Activated CD4-positive, alpha-beta T cell treated with anti-CD3 and anti-CD28 coated beads, Interleukin-2, amount 50 U/mL, for 24 hours (primary cell): Measurements from ENCODE around the gene WDR1.

Experiments
- DNase-seq, 2 donors: peaks; one replicate each; pipeline ENCODE4 v3.0.0-alpha.2; 2020; ENCODE audit warnings: low read depth in 1 of 2, low spot score in 1 of 2

Gene WDR1

DNA sequence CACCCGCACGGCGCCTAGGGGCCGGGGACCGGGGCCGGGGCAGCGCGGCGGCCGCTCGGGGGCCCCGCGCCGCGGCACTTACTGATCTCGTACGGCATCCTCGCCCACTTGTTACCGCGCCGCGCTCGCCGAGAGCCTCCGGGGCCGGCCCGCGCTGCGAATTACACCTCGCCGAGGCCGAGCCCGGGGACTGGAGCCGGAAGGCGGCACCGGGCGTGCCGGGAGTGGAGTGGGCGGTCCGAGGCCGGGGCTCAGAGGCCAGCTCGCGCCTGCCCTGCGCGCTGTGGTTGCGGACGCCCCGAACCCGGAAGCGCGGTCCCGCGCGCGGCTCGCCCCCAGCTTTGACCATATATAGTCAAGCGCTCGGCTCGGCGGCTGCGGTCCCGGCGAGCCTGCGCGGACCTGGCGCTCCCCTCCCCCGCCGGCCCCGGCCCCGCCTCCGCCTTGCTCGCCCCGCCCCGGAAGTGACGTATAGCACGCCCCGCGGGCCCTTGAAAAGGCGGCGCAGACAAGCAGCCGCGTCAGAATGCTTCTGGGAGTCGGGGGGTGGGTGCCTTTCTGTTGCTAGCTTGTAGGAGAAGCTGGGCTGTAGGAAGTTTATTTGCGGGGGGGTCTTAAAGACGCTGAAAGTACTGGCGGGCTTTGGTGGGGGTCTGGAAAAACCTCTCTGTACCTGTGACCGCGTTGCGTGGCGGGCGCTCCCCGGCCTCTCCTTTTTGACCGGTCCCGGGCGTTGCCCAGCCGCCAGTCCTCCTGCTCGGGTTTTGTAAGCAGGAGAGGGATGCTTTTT lies at the start of gene WDR1:
Gene WDR1 (minus strand): TSS at position 231 of the 790 bp plus-strand sequence. CDS start 133 bp downstream, at position 98.
- DNase-seq = peak; percentile 88 to 91

DNA sequence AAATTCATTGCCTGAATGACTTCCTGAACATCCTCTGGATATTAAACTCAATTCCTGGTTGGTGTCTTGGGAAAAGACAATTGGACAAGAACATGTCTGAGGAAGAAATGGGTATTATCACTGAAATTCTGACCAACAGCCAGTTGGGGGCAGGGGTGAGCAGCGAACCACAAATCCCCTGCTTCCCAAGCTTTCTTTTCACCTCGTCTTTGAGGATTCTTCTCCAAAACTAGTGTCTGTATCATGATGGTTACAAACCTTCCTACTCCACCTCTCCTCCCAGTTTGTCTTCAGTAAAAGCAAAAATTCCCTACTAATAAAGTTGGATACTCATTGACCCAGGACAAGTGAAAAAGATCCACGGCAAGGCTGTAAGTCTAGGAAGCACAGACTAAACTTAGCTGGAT lies 48.3 kb upstream of the WDR1 start:
- no peak for DNase-seq

- DNase-seq = no peak
These were observed 46.7 kb upstream of the WDR1 start for GRCh38 chr4:10163296-10163695.

- no peak for DNase-seq
These were observed 45.9 kb upstream of the WDR1 start for GRCh38 chr4:10162341-10163000.

DNA sequence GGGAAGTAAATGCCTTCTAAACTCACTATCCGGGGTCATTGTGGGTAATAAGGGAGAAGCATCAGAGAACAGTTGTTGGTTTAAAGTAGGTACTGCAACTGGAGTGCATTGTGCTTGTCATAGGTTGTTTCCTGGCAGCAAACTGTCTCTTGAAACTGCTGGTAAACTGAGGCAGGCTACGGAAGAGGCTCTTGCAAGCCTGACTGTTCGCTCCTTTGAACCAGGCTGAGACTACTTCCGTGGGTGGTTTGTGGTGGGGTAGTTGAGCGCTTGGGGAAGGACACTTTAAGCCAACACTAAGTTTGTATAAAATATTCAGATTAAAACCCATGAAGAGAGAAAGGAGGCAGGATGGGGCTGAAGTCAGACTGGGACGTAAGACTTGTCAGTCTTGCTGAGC lies 45.2 kb upstream of the WDR1 start:
- DNase-seq = no peak

DNA sequence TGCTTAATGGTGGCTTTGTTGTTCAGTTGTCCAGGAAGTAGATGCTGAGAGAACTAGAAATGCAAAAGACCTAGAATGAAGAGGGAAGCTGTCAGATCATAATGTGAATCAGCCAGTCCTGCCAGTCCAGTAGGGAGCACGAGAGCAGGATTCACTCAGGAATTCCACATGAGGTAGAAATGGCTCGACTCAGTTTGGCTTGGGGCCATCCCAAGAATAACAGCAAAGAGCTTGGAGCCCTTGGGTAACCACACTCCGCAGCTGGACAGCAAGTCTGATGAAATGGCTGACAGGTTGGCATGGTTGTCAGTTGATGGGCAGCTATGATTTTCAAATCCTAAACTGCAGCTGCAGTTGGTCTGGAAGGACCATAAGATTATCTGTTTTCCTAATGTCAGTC lies 44.5 kb upstream of the WDR1 start:
- DNase-seq = no peak

- no peak for DNase-seq
These were observed 43.8 kb upstream of the WDR1 start for GRCh38 chr4:10160281-10160856.

DNA sequence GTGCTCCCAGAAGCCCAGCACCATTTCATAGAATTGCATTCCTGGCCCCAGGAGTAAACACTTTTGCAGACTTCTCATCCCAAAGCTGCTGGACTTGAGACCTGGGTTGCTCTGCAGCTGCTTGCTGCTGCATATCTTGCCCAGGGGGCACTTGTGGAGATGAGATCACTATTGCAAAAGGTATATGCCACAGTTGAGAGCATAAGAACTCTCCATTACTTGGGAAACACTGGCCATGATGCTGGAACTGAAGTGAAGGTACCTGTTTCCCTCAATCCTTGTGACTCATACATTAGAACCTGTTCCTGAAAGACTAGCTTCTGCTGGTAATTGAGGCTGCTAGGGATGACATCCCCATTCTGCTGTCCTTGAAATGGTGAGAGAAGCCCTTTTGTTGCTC lies 43.1 kb upstream of the WDR1 start:
- DNase-seq = no peak

DNA sequence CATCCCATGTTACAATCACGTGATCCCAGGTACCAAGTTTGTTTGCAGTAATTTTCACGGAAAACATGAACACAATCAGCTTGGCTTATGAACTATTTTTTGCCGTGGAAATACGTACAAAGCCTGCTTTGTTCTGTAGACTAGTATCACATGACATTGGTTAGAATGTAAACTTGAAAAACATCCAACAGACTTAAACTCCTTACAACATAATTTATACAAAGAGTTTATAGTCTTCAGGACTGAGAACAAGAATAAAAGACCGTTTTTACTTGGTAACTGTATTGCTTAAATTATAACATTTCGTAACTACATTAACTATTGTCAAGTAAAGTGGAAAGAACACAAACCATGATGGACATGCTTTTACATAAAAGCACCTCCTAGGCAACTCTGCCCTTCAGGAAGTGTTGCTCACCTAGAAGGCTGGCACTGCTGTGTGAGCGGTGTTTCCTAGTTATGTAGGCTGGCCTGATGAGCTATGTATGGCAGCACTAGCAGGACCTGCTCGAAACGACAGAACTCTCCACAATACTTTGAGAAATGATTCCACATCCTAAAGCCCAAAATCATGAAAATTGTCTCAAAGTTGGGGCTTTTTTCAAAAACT lies 41.8 kb upstream of the WDR1 start:
- no peak for DNase-seq

- DNase-seq = peak in 1 of 2 donors; percentile 33
These were observed 41.1 kb upstream of the WDR1 start for GRCh38 chr4:10157478-10158332.

DNA sequence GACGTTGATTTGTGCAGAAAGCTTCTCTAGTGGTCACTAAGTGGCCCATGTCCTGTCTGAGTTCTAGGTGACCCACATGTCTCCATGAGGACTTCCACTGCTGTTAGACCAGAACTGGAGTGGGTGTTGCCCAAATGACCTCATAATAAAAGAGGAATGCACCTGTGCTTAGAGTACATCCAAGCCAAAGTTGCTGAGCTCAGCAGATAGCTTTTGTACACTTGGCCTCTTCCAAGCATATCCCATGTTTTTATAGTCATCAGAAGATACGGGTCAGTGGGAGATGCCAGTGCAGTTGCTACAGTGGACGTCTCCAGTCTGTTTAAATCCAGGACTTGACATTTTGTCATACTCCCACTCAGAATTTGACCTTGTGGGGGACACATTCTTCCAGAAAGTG lies 37.6 kb upstream of the WDR1 start:
- no peak for DNase-seq

GRCh38 chr4:10153161-10153560 lies 36.6 kb upstream of the WDR1 start:
- DNase-seq = no peak

DNA sequence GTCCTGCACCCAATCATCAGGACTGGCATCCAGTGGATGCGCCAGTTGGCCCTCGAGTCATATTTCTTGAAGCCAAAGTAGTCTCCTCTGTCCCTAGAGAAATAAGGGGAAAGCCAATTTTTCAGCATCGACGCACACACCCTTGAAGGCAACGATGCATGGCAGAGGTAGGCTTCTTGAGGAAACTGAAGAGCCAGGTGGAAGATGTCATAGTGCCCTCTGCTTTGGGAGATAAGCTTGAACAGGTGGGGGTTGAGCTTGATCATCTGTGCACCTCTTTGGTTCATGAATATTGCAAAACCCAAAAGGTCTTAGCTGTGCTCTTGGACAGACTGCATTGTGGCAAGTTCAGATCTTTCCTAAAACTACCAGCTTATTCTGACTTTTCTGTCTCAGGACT lies 34.6 kb upstream of the WDR1 start:
- DNase-seq = no peak

DNA sequence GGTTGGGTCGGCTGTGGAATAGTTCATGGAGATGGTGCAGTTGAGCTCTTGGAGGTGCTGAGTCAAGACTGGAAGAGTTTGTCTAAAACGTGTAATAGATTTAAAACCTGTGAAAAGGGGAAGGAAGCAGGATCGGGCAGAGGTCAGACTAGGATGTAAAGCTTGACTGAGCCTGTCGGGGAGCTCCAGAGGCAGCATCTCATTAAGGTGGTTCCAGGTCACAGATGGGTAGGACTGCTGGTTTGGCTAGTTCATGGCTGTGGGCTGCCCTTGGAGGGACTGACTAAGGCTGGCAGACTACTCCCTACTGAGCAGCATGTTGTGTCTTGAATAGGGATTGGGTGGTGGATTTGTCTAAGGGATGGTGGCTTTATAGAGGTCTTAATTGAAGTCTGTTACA lies 28.4 kb upstream of the WDR1 start:
- no peak for DNase-seq

DNA sequence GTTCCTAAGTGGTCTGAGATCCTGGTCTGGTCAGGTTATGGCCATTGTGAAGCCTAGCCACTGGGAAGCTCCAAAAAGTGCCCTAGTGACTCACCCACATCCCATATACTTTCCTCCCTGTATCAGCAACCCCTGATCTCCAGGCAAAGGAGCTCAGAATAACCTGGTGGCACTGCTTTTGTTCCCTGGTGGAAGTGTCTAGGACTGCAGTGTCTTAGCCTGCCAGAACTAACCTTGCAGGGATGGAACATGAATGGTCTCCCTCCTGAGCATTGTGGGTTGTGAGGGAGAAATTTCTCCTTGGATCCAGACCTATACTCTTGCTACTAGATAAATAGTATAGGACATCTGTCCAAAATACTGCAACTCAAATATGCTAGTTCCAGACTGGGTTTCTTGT lies 27.9 kb upstream of the WDR1 start:
- no peak for DNase-seq

DNA sequence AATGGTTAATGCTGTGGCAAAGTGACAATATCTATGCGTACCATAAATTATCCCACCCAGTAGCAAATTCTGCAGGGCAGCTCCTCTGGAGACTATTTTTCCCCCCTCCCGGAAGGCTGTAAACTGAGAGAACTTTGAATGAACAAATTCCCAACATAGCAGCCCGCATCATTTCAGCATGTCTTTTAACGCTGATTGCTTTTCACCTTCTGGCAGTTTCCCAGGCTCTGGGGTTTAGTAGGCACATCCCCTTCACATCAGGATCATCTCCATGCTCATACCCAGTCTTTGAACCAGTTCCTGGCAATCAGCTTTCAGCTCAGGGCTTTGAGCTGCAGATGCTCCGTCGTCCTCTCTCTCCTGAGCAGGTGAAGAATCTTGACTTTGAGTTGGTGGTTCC lies 26.6 kb upstream of the WDR1 start:
- no peak for DNase-seq

GRCh38 chr4:10140866-10141759 lies 24.5 kb upstream of the WDR1 start:
- DNase-seq = no peak

DNA sequence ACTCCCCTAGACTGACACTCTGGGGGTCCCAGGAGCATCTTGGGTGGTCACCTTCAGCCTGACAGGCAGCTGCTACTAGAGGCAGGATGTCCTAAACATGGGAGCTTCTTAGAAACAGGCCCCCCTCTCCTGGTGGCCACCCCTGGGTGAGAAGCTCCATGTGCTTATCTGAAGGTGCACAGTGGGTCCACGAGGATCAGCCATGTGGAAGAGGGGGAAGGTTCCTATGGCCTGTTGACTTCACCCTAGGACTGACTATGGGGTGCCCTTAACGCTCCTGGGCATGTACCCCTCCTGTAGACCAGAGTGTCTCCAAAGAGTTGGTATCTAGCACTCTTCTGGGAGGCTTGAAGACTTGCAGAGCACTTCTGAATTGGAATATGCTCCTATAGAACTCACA lies 22.9 kb upstream of the WDR1 start:
- DNase-seq = no peak

DNA sequence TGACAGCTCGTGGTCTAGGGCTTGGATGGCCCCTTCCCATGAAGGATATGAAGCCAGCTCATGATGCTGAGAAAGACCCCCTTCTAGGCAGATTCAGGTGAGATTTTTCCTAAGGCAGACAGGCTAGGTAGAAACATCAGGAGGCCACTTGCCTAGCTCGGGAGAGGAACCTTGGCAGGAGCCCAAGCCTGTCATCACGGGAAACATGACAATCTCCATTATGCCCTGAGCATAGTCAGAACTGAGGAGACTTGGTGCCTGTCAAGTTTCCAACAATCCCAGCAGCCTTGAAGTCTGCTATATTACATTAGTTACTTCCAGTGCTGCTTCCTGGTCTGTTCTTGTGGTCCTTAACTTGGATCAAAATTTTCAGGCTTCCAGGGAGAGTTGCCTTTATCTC lies 18.7 kb upstream of the WDR1 start:
- DNase-seq = no peak

DNA sequence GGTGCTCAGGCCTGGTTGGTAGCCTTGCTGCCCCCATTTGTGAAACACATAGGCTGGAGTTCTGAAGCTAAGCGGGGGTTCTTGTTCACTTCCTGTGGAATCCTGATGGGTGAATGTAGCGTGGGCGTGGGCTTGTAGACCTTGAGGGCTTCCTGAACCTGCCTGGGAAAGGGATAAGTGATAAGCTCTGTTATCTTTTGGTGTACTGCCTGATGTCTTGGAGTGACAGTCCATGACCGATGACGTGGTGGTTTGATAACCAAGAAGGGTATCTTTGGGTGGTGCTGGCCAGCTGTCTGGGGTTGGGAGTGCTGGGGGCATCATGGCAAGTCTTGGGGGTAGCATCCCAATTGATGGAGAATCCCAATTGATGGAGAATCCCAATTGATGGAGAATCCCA lies 17.5 kb upstream of the WDR1 start:
- DNase-seq = no peak
